Bronchial epithelial cell (primary cell): ENCODE results near the gene EPHB2. TPM values are rescaled to one million over a fixed set of nuclear protein-coding genes. Genes with fewer than 3 reads are reported as not detected.

Experiments
- DNase-seq: peaks from one replicate; pipeline ENCODE4 v3.0.0-alpha.2; 2010; ENCODE audit warnings: low read depth
- FAIRE-seq: peaks from 2 replicates; lab custom pipeline; 2011; peaks lifted over from hg19 to GRCh38; lab: Jason Lieb, UNC
- H3K27me3 ChIP-seq: 2 replicates; pipeline ENCODE4 v1.5.1; 2011; ENCODE audit warnings: low read length; ENCODE audit not compliant: control insufficient read depth, insufficient read depth
- H3K36me3 ChIP-seq: 2 replicates; pipeline ENCODE4 v1.5.1; 2011; ENCODE audit warnings: low read length; ENCODE audit not compliant: control insufficient read depth, insufficient read depth
- H3K4me3 ChIP-seq: 2 replicates; pipeline ENCODE4 v1.5.1; 2011; ENCODE audit warnings: mild to moderate bottlenecking, low read depth, low read length, control low read depth
- total RNA-seq: library from RNA; depleted of rRNA; stranded (reverse); fragments of >200 nt; gene quantifications from 2 replicates; pipeline ENCODE4 v1.2.1, GENCODE V29; 2014
- TF ChIP-seq, protein P1 (sequence below): IDR thresholded peaks from 2 replicates; pipeline ENCODE4 v1.5.1; 2011; ENCODE audit warnings: mild to moderate bottlenecking, moderate library complexity, low read length, control low read depth, inconsistent platforms; ENCODE audit not compliant: insufficient read depth, severe bottlenecking

Gene EPHB2
- total RNA-seq, 1 donor from 2014 or later: 10.0 TPM

DNA sequence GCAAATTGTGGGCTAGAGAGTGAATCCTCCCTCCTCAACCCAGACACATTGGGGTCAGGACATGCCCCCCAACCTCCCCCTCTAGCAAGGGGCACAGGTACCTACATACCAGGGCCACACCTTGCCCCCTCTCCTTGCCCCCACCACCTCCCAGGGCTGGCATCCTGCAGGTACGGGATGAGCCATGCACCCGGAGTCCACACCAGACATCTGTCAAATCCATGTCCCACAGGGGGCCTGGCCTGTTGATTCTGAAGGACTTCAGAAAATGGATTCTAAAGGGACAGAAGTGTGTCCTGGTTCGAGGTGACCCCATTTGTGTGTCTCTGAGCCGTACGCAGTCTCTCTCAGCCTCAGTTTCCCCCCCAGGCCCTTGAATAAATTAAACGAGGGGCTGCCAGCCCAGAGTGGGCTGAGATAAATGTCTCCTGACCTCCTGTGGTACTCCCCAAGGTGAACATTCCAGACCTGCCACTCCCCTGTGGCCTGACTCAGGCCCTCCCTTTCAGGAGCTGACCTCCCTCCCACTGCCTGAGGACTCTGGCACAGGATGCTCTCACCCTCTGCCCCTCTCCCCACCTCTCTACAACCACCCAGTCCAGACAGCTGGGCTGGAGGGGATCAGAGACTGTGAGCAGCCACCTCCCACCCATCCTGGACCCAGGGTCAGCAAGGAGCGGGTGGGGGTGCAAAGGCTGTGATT is 94.5 kb downstream of the EPHB2 start:
- TF ChIP-seq, protein P1, sequence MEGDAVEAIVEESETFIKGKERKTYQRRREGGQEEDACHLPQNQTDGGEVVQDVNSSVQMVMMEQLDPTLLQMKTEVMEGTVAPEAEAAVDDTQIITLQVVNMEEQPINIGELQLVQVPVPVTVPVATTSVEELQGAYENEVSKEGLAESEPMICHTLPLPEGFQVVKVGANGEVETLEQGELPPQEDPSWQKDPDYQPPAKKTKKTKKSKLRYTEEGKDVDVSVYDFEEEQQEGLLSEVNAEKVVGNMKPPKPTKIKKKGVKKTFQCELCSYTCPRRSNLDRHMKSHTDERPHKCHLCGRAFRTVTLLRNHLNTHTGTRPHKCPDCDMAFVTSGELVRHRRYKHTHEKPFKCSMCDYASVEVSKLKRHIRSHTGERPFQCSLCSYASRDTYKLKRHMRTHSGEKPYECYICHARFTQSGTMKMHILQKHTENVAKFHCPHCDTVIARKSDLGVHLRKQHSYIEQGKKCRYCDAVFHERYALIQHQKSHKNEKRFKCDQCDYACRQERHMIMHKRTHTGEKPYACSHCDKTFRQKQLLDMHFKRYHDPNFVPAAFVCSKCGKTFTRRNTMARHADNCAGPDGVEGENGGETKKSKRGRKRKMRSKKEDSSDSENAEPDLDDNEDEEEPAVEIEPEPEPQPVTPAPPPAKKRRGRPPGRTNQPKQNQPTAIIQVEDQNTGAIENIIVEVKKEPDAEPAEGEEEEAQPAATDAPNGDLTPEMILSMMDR: no peak
- no peak for FAIRE-seq
- no peak for DNase-seq
- Histone ChIP-seq H3K27me3 (no peaks in the 10 kb centered on the region), H3K4me3 (no peak overlapping the region), H3K36me3 (peaks cover under 1% of the 10 kb centered on the region)

DNA sequence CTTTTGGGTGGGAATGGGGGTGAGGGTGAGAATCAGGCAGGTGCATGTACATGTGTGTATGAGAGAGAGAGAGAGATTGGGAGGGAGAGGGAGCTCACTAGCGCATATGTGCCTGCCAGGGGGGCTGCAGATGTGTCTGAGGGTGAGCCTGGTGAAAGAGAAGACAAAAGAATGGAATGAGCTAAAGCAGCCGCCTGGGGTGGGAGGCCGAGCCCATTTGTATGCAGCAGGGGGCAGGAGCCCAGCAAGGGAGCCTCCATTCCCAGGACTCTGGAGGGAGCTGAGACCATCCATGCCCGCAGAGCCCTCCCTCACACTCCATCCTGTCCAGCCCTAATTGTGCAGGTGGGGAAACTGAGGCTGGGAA is 95.0 kb downstream of the EPHB2 start:
- TF ChIP-seq, protein P1: no peak
- no peaks in the 10 kb centered on the region for H3K27me3 ChIP-seq
- H3K36me3 ChIP-seq: no peaks in the 10 kb centered on the region
- H3K4me3 ChIP-seq: no peak overlapping the region
- no peak for FAIRE-seq
- DNase-seq: no peak

DNA sequence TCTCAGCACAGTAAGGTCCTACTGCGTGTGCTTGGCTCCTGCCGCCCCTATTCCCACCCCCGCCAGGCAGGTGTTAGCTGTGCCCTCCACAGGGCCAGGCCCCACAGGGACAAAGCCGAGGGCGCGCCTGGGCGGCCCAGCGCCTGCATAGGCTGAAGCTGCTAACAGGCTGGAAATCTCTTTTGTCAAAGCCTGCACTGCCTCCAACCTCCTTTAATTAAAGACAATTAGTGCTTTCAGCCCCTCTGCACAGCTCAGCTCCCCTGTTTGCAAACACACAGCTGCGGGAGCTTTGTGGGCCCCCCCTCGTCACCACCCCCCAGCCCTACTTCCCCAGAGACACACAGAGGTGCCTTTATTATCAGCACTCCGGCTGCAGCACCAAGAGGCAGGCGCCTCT is 95.9 kb downstream of the EPHB2 start:
- no peaks in the 10 kb centered on the region for H3K27me3 ChIP-seq
- H3K36me3 ChIP-seq: no peaks in the 10 kb centered on the region
- TF ChIP-seq, protein P1: no peak
- DNase-seq (no peak), FAIRE-seq (no peak)
- no peak overlapping the region for H3K4me3 ChIP-seq

DNA sequence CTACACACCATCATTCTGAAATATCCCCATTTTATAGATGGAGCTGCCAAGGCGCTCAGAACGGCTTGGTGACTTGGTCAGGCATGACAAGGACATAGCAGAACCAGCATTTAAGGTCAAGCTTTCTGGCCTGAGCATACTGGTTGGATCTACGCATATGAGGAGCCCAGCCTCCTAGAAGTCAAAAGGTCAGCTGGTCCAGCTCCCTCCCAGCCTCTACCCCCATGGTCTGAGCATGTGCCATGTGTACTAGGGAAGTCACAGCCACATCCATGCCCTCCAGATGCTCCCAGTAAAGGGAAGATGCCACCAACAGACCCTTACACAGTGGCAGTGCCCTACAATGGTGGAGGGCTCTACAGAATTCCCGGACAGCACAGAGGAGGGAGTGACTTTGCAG is 96.7 kb downstream of the EPHB2 start:
- TF ChIP-seq, protein P1: no peak
- no peaks in the 10 kb centered on the region for H3K36me3 ChIP-seq
- no peak for FAIRE-seq
- H3K4me3 ChIP-seq: no peak overlapping the region
- H3K27me3 ChIP-seq: no peaks in the 10 kb centered on the region
- DNase-seq: no peak

DNA sequence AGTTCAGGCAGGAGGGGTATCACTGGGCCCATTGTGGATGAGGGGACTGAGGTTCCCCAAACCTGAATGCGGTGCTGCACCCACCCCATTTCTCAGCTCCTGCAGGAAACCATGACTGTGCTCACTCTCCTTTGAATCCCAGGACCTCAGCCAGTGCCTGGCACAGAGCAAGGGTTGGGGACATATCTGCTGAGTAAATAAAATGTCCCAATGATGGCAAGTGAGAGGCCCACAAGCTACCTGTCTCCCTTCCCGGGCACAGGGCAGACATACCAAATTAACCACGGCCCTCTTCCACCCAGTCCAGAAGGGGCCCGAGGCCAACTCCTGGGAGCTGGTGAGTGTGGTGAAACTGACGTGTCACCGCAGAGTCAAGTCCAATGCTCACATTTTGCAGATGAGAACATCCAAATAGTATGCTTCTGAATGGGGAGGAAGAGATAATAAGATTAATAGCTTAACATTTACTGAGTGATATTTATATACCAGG is 97.6 kb downstream of the EPHB2 start:
- no peak for FAIRE-seq
- peak; percentile 52 for DNase-seq
- H3K27me3 ChIP-seq: no peaks in the 10 kb centered on the region
- TF ChIP-seq, protein P1: no peak
- no peak overlapping the region for H3K4me3 ChIP-seq
- no peaks in the 10 kb centered on the region for H3K36me3 ChIP-seq
